ENCODE results near the gene SLC12A1. TPM values are rescaled to one million over a fixed set of nuclear protein-coding genes. Genes with fewer than 3 reads are reported as not detected.

SLC12A1 gene
- total RNA-seq, 1 donor from 2014 or later: not detected

DNA sequence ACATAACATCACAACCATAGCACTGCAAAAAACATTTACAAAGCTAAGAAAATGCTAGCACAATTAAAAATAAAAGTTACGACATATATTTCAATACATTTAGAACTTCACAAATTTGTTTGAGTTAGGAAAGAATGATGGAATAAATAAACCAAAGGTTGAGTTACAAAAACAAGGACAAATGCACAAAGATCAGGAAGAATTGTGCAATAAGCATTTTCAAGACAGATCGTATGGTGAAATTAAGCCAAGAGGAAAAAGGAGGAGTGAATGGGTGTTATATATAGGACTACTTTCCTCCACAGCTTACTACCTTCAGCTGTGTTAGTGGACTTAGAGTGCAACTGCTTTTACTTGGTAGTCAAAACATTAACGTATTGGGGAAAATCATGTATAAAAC lies 20.6 kb upstream of the SLC12A1 start:
- no peak for DNase-seq (ENCODE audit: low spot score)
- Mint-ChIP-seq H3K4me3 (ENCODE audit: unreplicated experiment) (no peak overlapping the region), H3K27me3 (ENCODE audit: low read depth) (peaks cover 28% of the 10 kb centered on the region), H3K9me3 (ENCODE audit: low read depth) (no peaks in the 10 kb centered on the region), H3K36me3 (ENCODE audit: low read depth) (no peaks in the 10 kb centered on the region), H3K27ac (ENCODE audit: unreplicated experiment) (no peak overlapping the region), H3K4me1 (ENCODE audit: low read depth) (no peaks in the 10 kb centered on the region)
- TF ChIP-seq CTCF (IDR thresholded peaks at IDR 0.05): no peak

- no peak for TF ChIP-seq CTCF (IDR thresholded peaks at IDR 0.05)
- no peak for DNase-seq (ENCODE audit: low spot score)
- H3K4me1 Mint-ChIP-seq (ENCODE audit: low read depth): peaks cover 3% of the 10 kb centered on the region
- no peaks in the 10 kb centered on the region for H3K9me3 Mint-ChIP-seq (ENCODE audit: low read depth)
- H3K27me3 Mint-ChIP-seq (ENCODE audit: low read depth): peaks cover 29% of the 10 kb centered on the region
- H3K27ac Mint-ChIP-seq (ENCODE audit: unreplicated experiment): no peak overlapping the region
- H3K4me3 Mint-ChIP-seq (ENCODE audit: unreplicated experiment): no peak overlapping the region
- no peaks in the 10 kb centered on the region for H3K36me3 Mint-ChIP-seq (ENCODE audit: low read depth)
These were observed 19.8 kb upstream of the SLC12A1 start for GRCh38 chr15:48186271-48186670.

DNA sequence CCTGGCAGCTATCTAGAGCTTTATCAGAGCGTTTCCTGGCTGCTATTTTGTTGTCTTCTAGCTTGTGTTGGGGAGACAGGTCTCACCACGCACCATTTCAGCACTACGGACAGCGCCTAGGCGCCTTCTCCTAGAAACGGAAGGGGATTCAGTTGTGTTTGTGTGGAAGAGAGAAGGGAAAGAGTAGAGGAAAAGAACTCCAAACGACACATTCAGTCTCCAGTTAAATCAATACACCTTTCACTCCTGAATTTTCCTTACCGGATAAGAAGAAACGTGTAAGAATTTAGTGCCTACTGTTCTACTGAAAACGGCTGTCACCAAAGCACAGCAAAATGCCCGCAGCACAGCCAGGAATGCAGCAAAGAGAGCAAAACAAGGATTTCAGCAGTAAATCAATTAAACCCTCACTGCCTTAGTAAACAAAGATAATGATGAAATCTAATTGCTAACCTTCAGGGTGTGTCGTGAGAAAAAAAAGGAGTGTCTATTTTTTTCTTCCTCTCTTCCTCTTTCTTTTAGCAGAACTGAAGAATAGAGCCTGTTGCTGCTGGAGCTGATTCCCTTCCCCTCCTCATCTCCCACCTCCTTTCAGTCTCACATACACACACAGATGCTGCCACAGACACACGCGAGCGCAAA lies 15.0 kb upstream of the SLC12A1 start:
- Mint-ChIP-seq H3K36me3 (ENCODE audit: low read depth) (no peaks in the 10 kb centered on the region), H3K27ac (ENCODE audit: unreplicated experiment) (no peak overlapping the region), H3K9me3 (ENCODE audit: low read depth) (no peaks in the 10 kb centered on the region), H3K4me1 (ENCODE audit: low read depth) (peaks cover 5% of the 10 kb centered on the region), H3K4me3 (ENCODE audit: unreplicated experiment) (no peak overlapping the region), H3K27me3 (ENCODE audit: low read depth) (peaks cover 25% of the 10 kb centered on the region)
- DNase-seq (ENCODE audit: low spot score): no peak
- no peak for TF ChIP-seq CTCF (IDR thresholded peaks at IDR 0.05)

DNA sequence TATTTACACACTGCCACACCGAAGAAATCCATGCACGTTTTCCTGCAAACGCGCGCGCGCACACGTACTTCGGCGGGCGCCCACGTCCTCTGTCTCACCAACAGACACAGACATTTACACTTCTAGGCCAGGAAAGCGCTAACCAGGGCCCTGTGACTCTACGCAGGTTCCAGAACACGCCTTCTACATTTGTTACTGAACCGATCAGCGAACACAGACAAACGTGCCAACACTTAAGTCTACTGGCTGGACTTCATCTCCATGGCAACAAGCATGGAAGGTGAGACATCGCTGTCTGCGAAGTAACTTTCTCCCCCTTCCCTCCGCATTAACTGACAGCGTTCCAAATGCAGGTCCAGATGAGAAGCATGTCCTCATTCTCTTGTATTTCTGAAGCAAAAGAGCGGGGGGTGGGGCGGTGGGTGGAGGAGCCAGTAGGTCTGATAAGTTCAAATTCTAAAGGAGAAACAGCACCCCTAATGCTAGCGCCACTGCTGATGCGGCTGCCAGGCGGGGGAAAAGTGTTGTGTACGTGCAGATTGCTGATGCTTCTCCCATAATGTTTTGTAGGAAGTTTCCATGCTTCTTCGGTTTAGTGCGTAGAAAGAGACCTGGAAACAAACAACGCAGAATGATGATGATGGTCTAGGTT lies 14.4 kb upstream of the SLC12A1 start, which contains the start of gene CTXN2:
Gene CTXN2, plus strand, starts transcription at position 92 of the 652 bp plus-strand sequence. CDS start 9,636 bp downstream, outside the sequence.
- Mint-ChIP-seq H3K9me3 (ENCODE audit: low read depth) (no peaks in the 10 kb centered on the region), H3K36me3 (ENCODE audit: low read depth) (no peaks in the 10 kb centered on the region), H3K27ac (ENCODE audit: unreplicated experiment) (no peak within 1 kb of the TSS), H3K4me1 (ENCODE audit: low read depth) (peaks cover 5% of the 10 kb centered on the region), H3K27me3 (ENCODE audit: low read depth) (peaks cover 25% of the 10 kb centered on the region), H3K4me3 (ENCODE audit: unreplicated experiment) (no peak within 1 kb of the TSS)
- TF ChIP-seq CTCF (IDR thresholded peaks at IDR 0.05): no peak
- DNase-seq (ENCODE audit: low spot score): no peak

- Mint-ChIP-seq H3K27ac (ENCODE audit: unreplicated experiment) (no peak overlapping the region), H3K9me3 (ENCODE audit: low read depth) (no peaks in the 10 kb centered on the region), H3K4me3 (ENCODE audit: unreplicated experiment) (no peak overlapping the region), H3K27me3 (ENCODE audit: low read depth) (peaks cover 39% of the 10 kb centered on the region), H3K36me3 (ENCODE audit: low read depth) (no peaks in the 10 kb centered on the region), H3K4me1 (ENCODE audit: low read depth) (no peaks in the 10 kb centered on the region)
- DNase-seq (ENCODE audit: low spot score): no peak
- TF ChIP-seq CTCF (IDR thresholded peaks at IDR 0.05): no peak
These were observed 4.0 kb upstream of the SLC12A1 start for GRCh38 chr15:48202068-48202467.

Data from chondrocyte (in vitro differentiated cells).